A549 (cell line): ENCODE measurements around the gene ATP5F1C. TPM values are rescaled to one million over a fixed set of nuclear protein-coding genes. Genes with fewer than 3 reads are reported as not detected.

Experiments
- ATAC-seq, 2 experiments: fragments of 200-7000 bp in 1 of 2; fragments of >200 bp in 1 of 2; cut with Nextera tagmentation in 1 of 2; cut with Tn5 transposase in 1 of 2; 3 replicates each; pipeline versions ENCODE4 v1.8.0 to v1.9.1; 2018 to 2020; ENCODE audit warnings: mild to moderate bottlenecking in 1 of 2, moderate library complexity in 1 of 2
- CTCF ChIA-PET: fragments of 300-600 bp; sonication (Branson Sonifier 250); formaldehyde crosslinking; extraction: SDS; loops from one replicate; lab custom pipeline; 2021; ENCODE audit warnings: antibody characterized with exemption, inconsistent platforms; lab: Yijun Ruan, JAX
- POLR2A ChIA-PET: fragments of 350-600 bp; formaldehyde crosslinking; extraction: SDS; loops from one replicate; lab custom pipeline; 2021; ENCODE audit warnings: antibody characterized with exemption, inconsistent platforms; lab: Yijun Ruan, JAX
- DNase-seq, 2 experiments: peaks; one replicate each; pipeline versions ENCODE4 v3.0.0 to v3.0.0-alpha.2; 2011 to 2016; ENCODE audit warnings: low read depth in 1 of 2, low spot score in 1 of 2
- FAIRE-seq: peaks from 2 replicates; lab custom pipeline; 2011; peaks lifted over from hg19 to GRCh38; lab: Jason Lieb, UNC
- H3K27ac ChIP-seq, 2 experiments: fragments of >200 bp; sonication (Bioruptor Twin); formaldehyde crosslinking; 3 replicates each; pipeline ENCODE4 v1.5.1; 2016 to 2017
- H3K4me1 ChIP-seq: fragments of >200 bp; sonication (Bioruptor Twin); formaldehyde crosslinking; 3 replicates; pipeline ENCODE4 v1.6.1; 2016
- H3K4me2 ChIP-seq: fragments of >200 bp; sonication (Bioruptor Twin); formaldehyde crosslinking; 3 replicates; pipeline ENCODE4 v1.6.1; 2016
- H3K4me3 ChIP-seq: fragments of >200 bp; sonication (Bioruptor Twin); formaldehyde crosslinking; 3 replicates; pipeline ENCODE4 v1.5.1; 2016
- H3K9me3 ChIP-seq: fragments of >200 bp; sonication (Bioruptor Twin); formaldehyde crosslinking; 3 replicates; pipeline ENCODE4 v1.6.1; 2016
- ATOH8 ChIP-seq: fragments of 250-450 bp; sonication (Bioruptor Pico); IDR thresholded peaks from 2 replicates; pipeline ENCODE4 v1.5.0; 2020; ENCODE audit warnings: low read depth, mild to moderate bottlenecking, moderate library complexity
- BHLHE40 ChIP-seq: IDR thresholded peaks from 2 replicates; pipeline ENCODE4 v1.6.1; 2012; ENCODE audit warnings: low read depth, low read length, inconsistent platforms
- CBX2 ChIP-seq: fragments of 200-600 bp; sonication (generic); IDR thresholded peaks from 2 replicates; pipeline ENCODE4 v1.6.1; 2016; ENCODE audit warnings: low read depth, mild to moderate bottlenecking, borderline replicate concordance
- CHD4 ChIP-seq: fragments of 200-600 bp; sonication (generic); IDR thresholded peaks from 2 replicates; pipeline ENCODE4 v1.6.1; 2016; ENCODE audit warnings: antibody characterized with exemption, mild to moderate bottlenecking, borderline replicate concordance
- E2F6 ChIP-seq: IDR thresholded peaks from 2 replicates; pipeline ENCODE4 v1.6.1; 2012; ENCODE audit warnings: low read depth, borderline replicate concordance
- ELK1 ChIP-seq: fragments of 150-350 bp; IDR thresholded peaks from 2 replicates; pipeline ENCODE4 v1.6.1; 2014; ENCODE audit warnings: low read depth, mild to moderate bottlenecking, low read length
- EP300 ChIP-seq, 2 experiments: fragments of >200 bp; sonication (Bioruptor Twin); formaldehyde crosslinking; IDR thresholded peaks; 2 replicates in 1 of 2; 3 replicates in 1 of 2; pipeline ENCODE4 v1.6.1; 2016 to 2017
- ESRRA ChIP-seq: fragments of 150-350 bp; IDR thresholded peaks from 2 replicates; pipeline ENCODE4 v1.6.1; 2014; ENCODE audit warnings: mild to moderate bottlenecking, low read length, borderline replicate concordance
- FOXS1 ChIP-seq: fragments of 250-450 bp; sonication (Bioruptor Pico); IDR thresholded peaks from 2 replicates; pipeline ENCODE4 v1.5.0; 2020; ENCODE audit warnings: mild to moderate bottlenecking, moderate library complexity
- HDAC2 ChIP-seq: fragments of 200-600 bp; sonication (generic); IDR thresholded peaks from 2 replicates; pipeline ENCODE4 v1.6.1; 2016
- HES2 ChIP-seq: fragments of >200 bp; sonication (Bioruptor Twin); formaldehyde crosslinking; IDR thresholded peaks from 2 replicates; pipeline ENCODE4 v1.6.1; 2016
- HEYL ChIP-seq: fragments of 250-450 bp; sonication (Bioruptor Pico); IDR thresholded peaks from 2 replicates; pipeline ENCODE4 v1.8.0; 2021; ENCODE audit warnings: mild to moderate bottlenecking, moderate library complexity
- HMGXB4 ChIP-seq: fragments of 250-450 bp; sonication (Bioruptor Pico); IDR thresholded peaks from 2 replicates; pipeline ENCODE4 v1.5.0; 2021; ENCODE audit warnings: mild to moderate bottlenecking, moderate library complexity, borderline replicate concordance
- HOXB13 ChIP-seq: fragments of 250-450 bp; sonication (Bioruptor Pico); IDR thresholded peaks from 2 replicates; pipeline ENCODE4 v1.5.0; 2020; ENCODE audit warnings: low read depth, mild to moderate bottlenecking, moderate library complexity
- HOXB5 ChIP-seq: fragments of 250-450 bp; sonication (Bioruptor Pico); IDR thresholded peaks from 2 replicates; pipeline ENCODE4 v1.5.0; 2020; ENCODE audit warnings: mild to moderate bottlenecking, moderate library complexity
- JUNB ChIP-seq: fragments of >200 bp; sonication (Bioruptor Twin); formaldehyde crosslinking; IDR thresholded peaks from 2 replicates; pipeline ENCODE4 v1.6.1; 2016
- MAFK ChIP-seq: fragments of 450-650 bp; IDR thresholded peaks from 2 replicates; pipeline ENCODE4 v1.6.1; 2014; ENCODE audit not compliant: partially characterized antibody
- MAZ ChIP-seq: fragments of 150-350 bp; IDR thresholded peaks from 2 replicates; pipeline ENCODE4 v1.6.1; 2014; ENCODE audit warnings: antibody characterized with exemption, low read depth, low read length, borderline replicate concordance
- MYC ChIP-seq: IDR thresholded peaks from 2 replicates; pipeline ENCODE4 v1.6.1; 2012; ENCODE audit warnings: mild to moderate bottlenecking, inconsistent platforms, low read length, improper control_type of control experiment, borderline replicate concordance
- NFE2L2 ChIP-seq: fragments of 150-350 bp; conservative IDR thresholded peaks from 2 replicates; pipeline ENCODE4 v1.6.1; 2014; ENCODE audit warnings: low read length
- NPAS2 ChIP-seq: fragments of 250-450 bp; sonication (Bioruptor Pico); IDR thresholded peaks from 2 replicates; pipeline ENCODE4 v1.8.0; 2022; ENCODE audit warnings: mild to moderate bottlenecking, moderate library complexity, borderline replicate concordance
- NR3C1 ChIP-seq: fragments of >200 bp; sonication (Bioruptor Twin); formaldehyde crosslinking; IDR thresholded peaks from 3 replicates; pipeline ENCODE4 v1.6.1; 2017
- PHF8 ChIP-seq: fragments of 200-600 bp; sonication (generic); IDR thresholded peaks from 2 replicates; pipeline ENCODE4 v1.6.1; 2016; ENCODE audit warnings: low read depth, mild to moderate bottlenecking, antibody characterized with exemption, moderate library complexity, borderline replicate concordance
- RARB ChIP-seq: fragments of 250-450 bp; sonication (Bioruptor Pico); IDR thresholded peaks from 2 replicates; pipeline ENCODE4 v1.8.0; 2021; ENCODE audit warnings: mild to moderate bottlenecking, moderate library complexity
- RCOR1 ChIP-seq: fragments of 150-350 bp; IDR thresholded peaks from 2 replicates; pipeline ENCODE4 v1.6.1; 2014; ENCODE audit warnings: antibody characterized with exemption, low read length, low read depth
- SMC3 ChIP-seq: fragments of >200 bp; sonication (Bioruptor Twin); formaldehyde crosslinking; IDR thresholded peaks from 3 replicates; pipeline ENCODE4 v1.6.1; 2018; ENCODE audit warnings: inconsistent platforms
- SREBF2 ChIP-seq: fragments of 450-650 bp; IDR thresholded peaks from 2 replicates; pipeline ENCODE4 v1.6.1; 2014; ENCODE audit warnings: mild to moderate bottlenecking, moderate library complexity
- USF2 ChIP-seq: fragments of 450-650 bp; IDR thresholded peaks from 2 replicates; pipeline ENCODE4 v1.6.1; 2014; ENCODE audit warnings: antibody characterized with exemption
- ZSCAN20 ChIP-seq: fragments of 250-450 bp; sonication (Bioruptor Pico); IDR thresholded peaks from 2 replicates; pipeline ENCODE4 v1.8.0; 2022; ENCODE audit warnings: mild to moderate bottlenecking, moderate library complexity
- WGBS: methylation state at CpG from one replicate; pipeline ENCODE4 v1.1.6; 2017; ENCODE audit errors: missing lambda C conversion rate; 5-methylcytosine and 5-hydroxymethylcytosine counted together
- polyA plus RNA-seq, 4 experiments: library from polyadenylated mRNA; depleted of rRNA in 3 of 4; stranded (reverse); fragments of >200 nt; fragmentation: RNase III in 1 of 4; extraction: RNeasy Plus Mini Kit Qiagen cat#74134 plus additional on column Dnase treatment in 1 of 4; gene quantifications; 2 replicates in 3 of 4; 3 replicates in 1 of 4; pipeline ENCODE4 v1.2.3, GENCODE V29; 2011 to 2017

ATP5F1C gene
- polyA plus RNA-seq, 2 of the 4 experiments (the other 2 are of a cell fraction), result 447 to 532 TPM

GRCh38 chr10:7802606-7803005 is 14.6 kb downstream of the ATP5F1C start:
- ChIA-PET CTCF (no interaction called here), POLR2A (no interaction called here)
- no peak overlapping the region for H3K4me2 ChIP-seq
- no peak for TF ChIP-seq ELK1
- no peak for TF ChIP-seq RCOR1
- no peak for TF ChIP-seq NFE2L2
- TF ChIP-seq RARB (CRISPR knock-in tag), result no peak
- TF ChIP-seq ESRRA, result no peak
- TF ChIP-seq PHF8, result no peak
- no peak for TF ChIP-seq HMGXB4 (CRISPR knock-in tag)
- TF ChIP-seq CHD4, result no peak
- TF ChIP-seq NR3C1, result no peak
- TF ChIP-seq ZSCAN20 (CRISPR knock-in tag), result no peak
- TF ChIP-seq EP300 (IDR thresholded peaks at IDR 0.05), result no peak
- no peak for TF ChIP-seq HES2
- no peak for TF ChIP-seq HOXB5 (CRISPR knock-in tag)
- no peak overlapping the region for H3K4me3 ChIP-seq
- WGBS, result 79% methylated on average over 4 of the region's 4 CpGs
- ATAC-seq (no peak), FAIRE-seq (no peak), DNase-seq (no peak)
- H3K27ac ChIP-seq, result no peak overlapping the region
- H3K9me3 ChIP-seq, result no peaks in the 10 kb centered on the region
- peaks cover 3% of the 10 kb centered on the region; the same call in 2 of the 3 replicates for H3K4me1 ChIP-seq

- WGBS, result 95% methylated on average over 6 of the region's 6 CpGs
- DNase-seq, result no peak
- no peak overlapping the region for H3K27ac ChIP-seq
- no peaks in the 10 kb centered on the region for H3K4me1 ChIP-seq
- no peak for TF ChIP-seq HEYL
- TF ChIP-seq USF2, result no peak
- no peak for TF ChIP-seq SMC3
- TF ChIP-seq HOXB13 (CRISPR knock-in tag), result no peak
- no peak for TF ChIP-seq MYC
- no peak for TF ChIP-seq RCOR1
- TF ChIP-seq ATOH8 (CRISPR knock-in tag), result no peak
- no peak for TF ChIP-seq JUNB
- no peak for TF ChIP-seq SREBF2
- TF ChIP-seq HDAC2, result no peak
- TF ChIP-seq BHLHE40, result no peak
- TF ChIP-seq MAZ, result no peak
- TF ChIP-seq FOXS1 (CRISPR knock-in tag), result no peak
- no peak for TF ChIP-seq CBX2
- no peak for TF ChIP-seq E2F6
- TF ChIP-seq MAFK, result no peak
- no peak for TF ChIP-seq NPAS2 (CRISPR knock-in tag)
- no peak overlapping the region for H3K4me3 ChIP-seq
- no peak for FAIRE-seq
- no peak for ATAC-seq
- ChIA-PET CTCF (no interaction called here), POLR2A (no interaction called here)
- no peak overlapping the region for H3K4me2 ChIP-seq
- no peaks in the 10 kb centered on the region for H3K9me3 ChIP-seq
These were observed 16.2 kb downstream of the ATP5F1C start for GRCh38 chr10:7804216-7804615.
